Fibroblast of the conjunctiva (primary cell): ENCODE results near the gene SLC38A10.
A peak's percentile ranks its signal among the peaks of the same experiment; 100 is the strongest.

Experiments used
- DNase-seq: peaks from one replicate; pipeline ENCODE4 v3.0.0-alpha.2; 2010; ENCODE audit warnings: low read depth

The SLC38A10 gene

DNA sequence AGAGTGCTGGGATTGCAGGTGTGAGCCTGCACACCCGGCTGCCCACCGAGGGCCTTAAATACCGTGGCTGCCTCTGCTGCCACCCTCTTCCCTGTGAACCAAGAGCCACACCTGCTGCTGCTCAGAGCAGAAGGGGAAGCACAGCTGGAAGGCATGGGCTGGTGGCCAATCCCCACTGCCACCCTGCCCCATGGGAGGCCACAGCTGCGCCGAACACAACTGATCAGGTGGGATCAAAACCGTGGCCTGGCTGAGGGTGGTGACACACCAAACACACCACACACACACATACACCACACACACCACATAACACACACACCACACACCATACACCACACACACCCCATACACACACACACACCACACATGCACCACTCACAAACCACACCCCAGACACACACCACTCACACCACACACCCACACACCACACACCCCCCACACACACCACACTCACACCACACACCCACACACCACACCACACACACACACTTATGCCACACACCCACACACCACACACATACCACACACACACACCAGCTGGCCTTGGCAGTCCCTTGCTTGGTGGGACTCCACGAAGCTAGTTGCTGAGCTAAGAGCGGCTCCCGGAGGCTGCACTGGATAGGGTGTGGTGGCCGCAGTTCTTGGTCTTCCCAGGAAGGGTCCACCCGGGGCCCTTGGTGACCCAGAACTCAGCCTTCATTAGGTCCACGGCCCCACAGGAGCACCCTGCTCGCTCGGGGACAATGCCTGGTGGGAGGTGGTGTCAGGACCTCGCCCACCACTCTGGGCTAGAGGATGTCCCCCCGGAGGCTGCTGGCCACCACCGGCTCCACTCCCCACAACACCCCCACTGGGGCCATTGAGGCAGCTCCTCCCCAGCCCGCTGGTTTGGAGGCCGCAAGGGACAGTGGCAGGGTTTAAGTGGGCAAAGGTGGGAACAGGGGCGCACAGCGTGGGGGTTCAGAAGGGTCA is 87.2 kb downstream of the SLC38A10 start:
- DNase-seq, result no peak

DNA sequence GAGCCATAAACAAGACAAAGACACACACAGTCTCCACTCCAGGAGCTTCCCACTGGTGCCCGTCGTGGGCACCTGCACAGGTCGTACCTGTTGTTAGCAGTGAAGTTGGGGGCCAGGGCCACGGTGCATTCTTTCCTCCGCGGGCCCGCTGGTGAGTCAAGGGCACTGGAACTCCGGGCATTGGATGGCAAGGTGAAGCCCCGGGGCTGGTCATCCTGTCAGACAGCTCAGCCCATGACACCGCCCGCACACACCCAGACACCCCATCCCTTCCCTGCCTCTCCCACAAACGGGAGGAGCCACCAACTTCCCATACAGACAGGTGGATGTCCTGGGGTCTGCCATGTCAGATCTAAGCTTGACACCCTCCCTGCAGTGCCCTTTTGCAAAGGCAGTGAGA is 88.5 kb downstream of the SLC38A10 start:
- DNase-seq, result no peak

DNA sequence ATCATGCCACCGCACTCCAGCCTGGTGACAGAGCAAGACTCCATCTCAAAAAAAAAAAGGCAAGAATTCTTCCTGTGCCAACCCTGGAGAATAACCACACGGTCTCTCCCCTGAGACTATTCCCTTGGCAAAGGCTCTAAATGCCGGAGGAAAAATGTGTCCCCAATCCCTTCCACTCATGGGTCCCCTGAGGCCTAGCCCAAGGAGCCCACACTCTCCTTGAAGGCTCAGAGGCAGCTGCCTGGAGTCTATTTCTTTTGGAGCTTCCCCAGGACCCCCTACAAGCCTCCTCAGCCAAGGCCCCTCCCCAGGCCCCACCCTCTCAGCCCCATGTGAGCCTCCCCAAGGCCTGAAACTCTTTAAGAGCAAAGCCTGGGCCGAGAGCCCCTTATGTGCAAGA is 88.9 kb downstream of the SLC38A10 start:
- DNase-seq, result no peak

DNA sequence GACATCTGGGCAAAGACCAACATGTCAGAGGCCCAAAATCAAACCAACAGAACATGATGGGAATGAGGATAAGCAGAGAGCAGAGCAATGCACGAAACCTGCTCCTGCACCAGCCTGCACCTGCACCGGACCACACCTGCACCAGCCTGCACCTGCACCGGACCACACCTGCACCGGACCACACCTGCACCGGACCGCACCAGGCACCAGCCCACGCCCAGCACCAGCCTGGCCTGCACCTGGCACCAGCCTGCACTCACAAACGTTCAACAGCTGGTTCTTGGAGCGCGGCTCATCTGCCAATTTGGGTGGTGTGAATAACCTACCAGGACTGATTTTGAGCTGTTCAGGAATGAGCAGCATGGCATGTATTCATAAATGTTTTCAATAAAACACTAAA is 90.5 kb downstream of the SLC38A10 start:
- no peak for DNase-seq

DNA sequence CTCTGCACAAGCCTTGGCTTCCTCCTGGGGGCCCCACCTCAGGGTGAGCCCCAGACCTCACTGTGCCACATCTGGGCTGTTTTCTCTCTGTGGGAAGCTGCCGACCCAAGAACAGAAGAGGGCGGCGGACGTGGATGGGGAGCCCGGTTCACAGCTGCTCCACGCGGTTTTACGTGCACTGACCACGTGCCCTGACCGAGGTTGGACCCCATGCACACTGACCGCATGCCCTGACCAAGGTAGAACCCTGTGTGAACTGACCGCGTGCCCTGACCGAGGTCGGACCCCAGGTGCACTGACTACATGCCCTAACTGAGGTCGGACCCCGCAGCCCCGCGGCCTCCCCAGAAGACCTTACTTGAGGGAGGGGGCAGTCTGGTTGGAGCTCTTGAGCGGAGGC is 92.0 kb downstream of the SLC38A10 start:
- no peak for DNase-seq

DNA sequence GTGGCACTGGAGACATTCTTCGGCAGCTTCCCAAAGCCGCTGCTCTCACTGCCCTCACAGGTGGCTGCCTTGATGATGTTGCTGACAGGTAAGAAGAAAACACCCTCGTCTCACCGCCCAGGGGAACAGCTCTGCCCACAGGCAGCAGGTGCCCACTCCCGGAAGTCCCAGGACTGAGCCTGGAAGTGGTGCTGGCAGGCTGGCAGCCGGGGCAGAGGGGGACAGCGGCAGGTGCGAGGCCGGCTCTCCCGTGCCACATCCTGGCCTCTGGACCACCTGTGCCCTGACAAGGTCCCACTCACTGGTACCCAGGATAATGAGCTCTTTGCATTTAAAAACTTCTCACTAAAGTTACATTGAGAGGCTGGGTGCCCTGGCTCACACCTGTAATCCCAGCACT is 92.8 kb downstream of the SLC38A10 start:
- DNase-seq, result no peak

DNA sequence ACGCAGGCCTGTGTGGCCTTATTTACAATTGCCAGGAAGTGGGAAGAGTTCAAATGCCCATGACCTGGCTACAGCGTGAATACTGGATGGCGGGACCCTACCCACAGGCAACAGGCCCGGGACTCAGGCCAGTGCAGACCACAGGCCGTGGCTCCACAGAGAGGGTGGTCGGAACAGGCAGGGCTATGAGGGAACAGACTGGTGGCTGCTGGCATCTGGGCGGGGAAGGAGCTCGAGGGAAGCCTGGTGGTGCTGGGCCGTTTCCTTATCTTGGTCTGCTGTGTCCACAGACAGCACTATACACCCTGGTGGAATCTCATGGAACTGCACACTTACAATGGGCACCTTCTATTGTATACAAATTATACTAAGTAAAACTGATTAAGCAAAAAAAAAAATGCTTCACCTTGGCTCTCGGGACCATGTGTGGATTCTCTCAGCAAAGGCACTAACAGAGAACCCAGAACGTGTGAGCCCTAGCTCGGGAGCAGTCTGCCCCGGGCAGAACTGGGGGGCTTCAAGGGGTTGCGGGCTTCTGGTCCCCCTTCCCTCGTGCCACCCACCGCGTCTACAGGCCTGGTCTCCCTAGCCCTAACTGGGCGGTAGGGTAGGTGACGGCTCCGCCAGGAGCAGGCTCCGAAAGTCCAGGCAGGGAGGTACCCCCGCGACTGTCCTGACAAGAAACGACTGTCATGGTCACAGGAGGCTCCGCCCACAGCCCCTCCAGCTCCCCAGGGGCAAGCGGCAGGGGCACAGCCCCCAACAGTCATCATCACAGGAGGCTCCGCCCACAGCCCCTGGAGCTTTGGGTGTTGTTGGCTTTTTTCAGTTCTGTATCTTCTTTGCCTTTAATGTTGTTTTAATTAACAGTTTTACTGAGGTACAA is 94.2 kb downstream of the SLC38A10 start:
- peak; percentile 35 for DNase-seq

DNA sequence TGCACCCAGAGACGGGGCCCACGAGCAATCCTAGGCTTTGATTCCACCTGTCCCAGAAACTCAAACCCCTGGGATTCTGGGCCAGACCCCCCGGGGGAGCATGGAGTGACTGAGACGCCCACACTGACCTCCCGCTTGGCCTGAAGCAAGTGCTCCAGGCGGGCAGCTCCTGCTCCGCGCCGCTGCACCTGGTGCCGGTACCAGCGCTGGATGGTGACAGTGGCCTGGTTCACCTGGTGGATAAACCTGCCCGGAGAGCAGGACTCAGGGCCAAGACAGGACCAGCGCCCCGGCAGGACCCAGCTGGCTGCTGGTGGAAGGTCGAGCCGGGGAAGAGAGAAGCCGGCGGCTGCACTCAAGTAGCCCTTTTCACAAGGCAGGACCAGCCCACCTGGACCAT is 94.9 kb downstream of the SLC38A10 start:
- DNase-seq, result no peak

DNA sequence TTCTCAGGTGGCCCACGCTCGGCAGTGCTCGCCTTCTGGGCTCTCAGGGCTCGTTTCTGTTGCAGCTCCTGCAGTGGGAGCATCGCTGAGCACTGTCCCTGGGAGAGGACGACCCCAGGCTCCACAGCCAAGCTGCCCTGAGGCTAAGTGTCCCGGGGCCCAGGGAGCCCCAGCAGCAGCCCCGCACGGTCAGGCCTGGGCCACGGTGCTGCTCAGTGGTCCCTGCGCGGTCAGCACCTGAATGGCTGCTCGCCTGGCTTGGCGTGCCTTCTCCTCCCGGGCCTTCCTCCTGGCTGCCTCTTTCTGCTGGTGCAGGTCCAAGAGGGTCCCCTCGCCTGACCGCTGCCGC is 95.7 kb downstream of the SLC38A10 start:
- DNase-seq, result no peak

DNA sequence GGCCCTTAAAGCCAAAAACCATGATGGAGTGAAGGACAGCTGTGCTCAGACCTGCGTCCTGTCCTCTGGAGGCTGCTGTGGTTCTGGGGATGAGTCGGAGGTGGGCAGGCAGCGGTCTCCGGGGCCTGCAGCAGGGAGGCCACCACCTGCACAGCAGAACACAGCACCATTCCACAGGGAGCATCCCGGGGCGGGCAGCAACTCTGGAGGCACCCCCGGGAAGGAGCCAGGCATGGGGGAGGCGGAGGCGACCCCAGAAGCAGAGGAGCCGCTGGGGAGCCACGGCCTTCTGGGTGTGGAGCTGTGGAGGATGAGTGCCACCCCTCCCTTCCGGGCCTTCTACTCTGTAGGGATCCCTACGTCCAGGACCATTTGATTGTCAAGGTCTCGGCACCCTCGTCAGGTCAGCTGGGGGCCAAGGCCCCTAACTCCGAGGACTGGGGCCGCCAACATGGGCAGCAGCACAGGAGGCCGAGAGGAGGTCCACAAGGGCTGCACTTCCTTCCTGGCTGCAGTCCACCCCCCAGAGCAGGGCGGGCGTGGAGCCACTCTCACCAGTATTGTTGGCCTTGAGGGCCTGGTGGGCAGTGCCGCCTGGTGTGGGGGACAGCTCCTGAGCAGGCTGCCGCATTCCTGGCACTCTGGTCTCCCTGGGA is 96.2 kb downstream of the SLC38A10 start:
- DNase-seq, result no peak

DNA sequence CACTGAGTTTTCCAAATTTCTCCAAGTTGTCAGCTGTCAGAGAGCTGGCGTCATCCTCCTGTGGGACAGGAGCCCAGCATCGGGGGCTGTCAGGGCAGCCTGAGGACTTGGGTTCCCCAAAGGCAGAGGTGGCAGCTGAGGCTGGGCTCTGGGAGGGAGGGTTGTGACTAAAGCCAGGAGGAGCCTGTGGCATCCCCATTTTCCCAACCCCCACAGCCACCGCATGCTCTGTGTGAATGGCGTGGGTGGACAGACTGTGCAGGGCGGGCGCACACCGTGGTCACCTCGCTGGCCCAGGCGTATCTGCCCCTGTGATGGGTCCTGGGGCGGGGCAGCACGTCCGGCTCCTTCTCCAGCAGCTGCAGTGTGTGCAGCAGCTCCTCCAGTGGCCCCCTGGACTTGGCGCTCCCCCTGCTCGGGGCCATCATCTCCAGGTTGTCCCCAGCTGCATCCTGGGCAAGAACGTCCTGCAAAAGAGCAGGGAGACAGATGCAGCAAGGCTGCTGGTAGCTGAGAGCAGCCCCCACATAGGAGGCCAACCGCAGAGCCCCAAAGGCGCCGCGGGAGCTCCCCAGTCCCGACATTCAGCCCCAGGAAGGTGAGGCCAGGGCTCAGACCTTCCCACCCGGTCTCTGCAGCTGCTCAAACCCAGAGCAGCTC is 97.1 kb downstream of the SLC38A10 start:
- DNase-seq, result no peak

DNA sequence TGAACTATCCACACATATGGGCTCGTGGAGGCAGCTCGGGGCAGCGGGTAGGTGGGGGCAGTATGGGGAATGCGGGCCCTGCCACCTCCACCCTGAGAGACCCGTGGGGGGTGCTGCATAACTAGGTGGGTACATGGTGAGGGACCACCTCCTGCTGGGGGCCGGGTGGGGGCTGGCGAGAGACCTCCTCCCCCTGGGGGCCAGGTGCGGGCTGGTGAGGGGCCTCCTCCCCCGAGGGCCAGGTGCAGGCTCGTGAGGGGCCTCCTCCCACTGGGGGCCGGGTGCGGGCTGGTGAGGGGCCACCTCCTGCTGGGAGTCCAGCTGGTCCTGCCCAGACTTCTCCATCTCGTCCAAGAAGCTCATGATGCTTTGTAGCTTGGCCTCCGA is 97.7 kb downstream of the SLC38A10 start:
- no peak for DNase-seq

DNA sequence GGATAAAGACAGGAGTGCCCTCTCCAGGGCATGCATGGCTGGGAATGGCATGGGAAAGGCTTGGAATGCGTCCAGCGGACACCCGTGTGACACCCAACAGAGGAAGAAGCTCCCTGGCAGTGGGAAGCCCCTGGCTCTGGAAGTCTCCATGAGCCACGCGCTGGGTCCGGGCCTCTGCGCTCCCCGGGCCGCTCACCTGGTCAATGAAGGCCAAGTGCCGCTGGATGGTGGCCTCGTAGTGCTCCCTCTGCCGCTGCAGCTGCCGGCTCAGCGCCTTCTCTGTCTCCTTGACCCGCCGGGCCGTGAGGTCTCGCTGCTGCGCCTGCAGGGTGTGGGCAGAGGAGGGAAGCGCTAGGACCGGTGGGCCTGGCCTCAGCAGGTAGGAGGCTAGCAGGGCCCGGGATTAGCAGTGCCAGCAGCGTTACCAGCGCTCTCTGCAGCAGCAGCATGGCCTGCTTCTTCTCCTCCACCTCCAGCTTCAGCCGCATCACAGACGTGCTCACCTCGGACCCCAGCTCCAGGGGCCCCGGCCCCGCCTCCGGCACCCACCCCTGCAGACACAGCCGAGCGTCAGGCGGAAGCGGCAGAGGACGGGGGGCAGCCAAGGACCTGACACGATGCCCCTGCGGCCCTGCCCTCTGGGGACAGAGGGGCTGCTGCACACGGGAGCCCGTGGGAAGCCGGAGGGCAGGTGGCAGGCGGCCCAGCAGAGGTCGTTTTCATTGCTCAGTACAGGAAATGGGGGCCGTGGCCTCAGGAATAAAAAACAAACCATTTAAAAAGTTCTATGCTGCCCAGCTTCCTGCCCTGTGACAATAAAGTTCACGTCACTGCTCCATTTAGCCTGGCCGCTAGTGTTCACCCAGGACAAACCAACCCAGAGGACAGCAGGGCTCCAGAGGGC is 98.3 kb downstream of the SLC38A10 start:
- no peak for DNase-seq

DNA sequence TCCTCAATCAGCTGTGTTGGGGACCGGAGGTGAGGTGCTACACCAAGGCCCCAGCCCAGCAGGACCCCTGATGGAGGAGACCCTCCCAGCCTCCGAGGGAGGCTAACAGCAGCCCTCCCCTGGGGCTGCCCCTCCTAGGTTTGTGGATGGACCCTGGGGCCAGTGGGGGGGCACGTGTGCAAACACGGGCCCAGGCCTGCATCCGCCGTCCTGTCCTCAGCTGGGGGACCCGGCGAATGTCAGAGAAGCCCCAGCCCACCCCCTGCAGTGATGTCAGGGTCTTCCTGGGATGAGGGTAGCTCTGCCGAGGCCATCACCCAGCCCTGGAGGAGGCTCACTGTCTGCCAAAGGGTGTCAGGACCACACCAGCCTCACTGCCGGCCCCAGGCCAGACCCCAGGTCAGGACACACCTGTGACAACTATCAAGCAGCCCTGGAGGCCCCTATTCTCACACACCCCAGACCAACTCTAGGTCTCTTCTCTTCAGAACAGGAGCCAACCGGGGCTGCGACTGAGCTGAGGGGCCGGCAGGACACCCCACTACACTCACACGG is 99.1 kb downstream of the SLC38A10 start:
- no peak for DNase-seq
